Renal cortex interstitium (tissue), 11 donors: ENCODE measurements around the gene TCF23. TPM values are rescaled to one million over a fixed set of nuclear protein-coding genes. Genes with fewer than 3 reads are reported as not detected.
"Not testable (repeated sequence)": the region's sequence is repeated elsewhere in the genome, so short reads cannot be mapped to it uniquely, and the experiment has no call there.

Source experiments
- DNase-seq, 11 donors: peaks; one replicate each; pipeline ENCODE4 v3.0.0-alpha.2; 2013; ENCODE audit warnings: low read depth in 9 of 11, low spot score in 4 of 11; ENCODE audit errors: extremely low read depth in 1 of 11
- polyA plus RNA-seq, 3 donors: library from polyadenylated mRNA; unstranded; fragments of 120-200 nt; gene quantifications; one replicate each; pipeline ENCODE4 v1.2.1, GENCODE V29; 2013; ENCODE audit not compliant: insufficient read length in 3 of 3

The TCF23 gene
- polyA plus RNA-seq, 3 donors = 0.51 to 0.78 (median 0.62) TPM

GRCh38 chr2:27177441-27178351, 28.9 kb downstream of the TCF23 start:
- no peak for DNase-seq

- DNase-seq = no peak
Measured at GRCh38 chr2:27178469-27178868, 29.7 kb downstream of the TCF23 start.

GRCh38 chr2:27179344-27180000, 30.7 kb downstream of the TCF23 start:
- no peak for DNase-seq

GRCh38 chr2:27182346-27182745, 33.5 kb downstream of the TCF23 start:
- no peak for DNase-seq

GRCh38 chr2:27184115-27184514, 35.3 kb downstream of the TCF23 start:
- no peak for DNase-seq

- no peak for DNase-seq
Measured at GRCh38 chr2:27185331-27186026, 36.7 kb downstream of the TCF23 start.

- DNase-seq = no peak
Measured at GRCh38 chr2:27186613-27187345, 38.0 kb downstream of the TCF23 start.

- no peak for DNase-seq
Measured at GRCh38 chr2:27189989-27190388, 41.2 kb downstream of the TCF23 start.

GRCh38 chr2:27191070-27191829, 42.4 kb downstream of the TCF23 start:
- DNase-seq = peak in 9 of 11 donors; percentile 31 to 54 (median 43)

- DNase-seq = no peak
Measured at GRCh38 chr2:27194538-27195354, 45.9 kb downstream of the TCF23 start.

GRCh38 chr2:27195799-27196198, 47.0 kb downstream of the TCF23 start:
- not testable (repeated sequence) for DNase-seq

GRCh38 chr2:27198068-27198467, 49.3 kb downstream of the TCF23 start:
- DNase-seq = not testable (repeated sequence)

GRCh38 chr2:27198627-27199026, 49.8 kb downstream of the TCF23 start:
- no peak for DNase-seq

- DNase-seq = no peak
Measured at GRCh38 chr2:27199241-27199640, 50.4 kb downstream of the TCF23 start.

GRCh38 chr2:27201675-27202074, 52.9 kb downstream of the TCF23 start:
- DNase-seq = no peak

- no peak for DNase-seq
Measured at GRCh38 chr2:27202854-27203253, 54.0 kb downstream of the TCF23 start.

- no peak for DNase-seq
Measured at GRCh38 chr2:27203741-27204140, 54.9 kb downstream of the TCF23 start.

- no peak for DNase-seq
Measured at GRCh38 chr2:27204566-27204965, 55.8 kb downstream of the TCF23 start.
